NCI-H2029 treated with DMSO at 0.1 percent for 48 hours (cell line): ENCODE measurements around the gene MALSU1.

Experiments
- DNase-seq: peaks from one replicate; lab custom pipeline; 2025; lab: John Stamatoyannopoulos, UW

MALSU1 gene

DNA sequence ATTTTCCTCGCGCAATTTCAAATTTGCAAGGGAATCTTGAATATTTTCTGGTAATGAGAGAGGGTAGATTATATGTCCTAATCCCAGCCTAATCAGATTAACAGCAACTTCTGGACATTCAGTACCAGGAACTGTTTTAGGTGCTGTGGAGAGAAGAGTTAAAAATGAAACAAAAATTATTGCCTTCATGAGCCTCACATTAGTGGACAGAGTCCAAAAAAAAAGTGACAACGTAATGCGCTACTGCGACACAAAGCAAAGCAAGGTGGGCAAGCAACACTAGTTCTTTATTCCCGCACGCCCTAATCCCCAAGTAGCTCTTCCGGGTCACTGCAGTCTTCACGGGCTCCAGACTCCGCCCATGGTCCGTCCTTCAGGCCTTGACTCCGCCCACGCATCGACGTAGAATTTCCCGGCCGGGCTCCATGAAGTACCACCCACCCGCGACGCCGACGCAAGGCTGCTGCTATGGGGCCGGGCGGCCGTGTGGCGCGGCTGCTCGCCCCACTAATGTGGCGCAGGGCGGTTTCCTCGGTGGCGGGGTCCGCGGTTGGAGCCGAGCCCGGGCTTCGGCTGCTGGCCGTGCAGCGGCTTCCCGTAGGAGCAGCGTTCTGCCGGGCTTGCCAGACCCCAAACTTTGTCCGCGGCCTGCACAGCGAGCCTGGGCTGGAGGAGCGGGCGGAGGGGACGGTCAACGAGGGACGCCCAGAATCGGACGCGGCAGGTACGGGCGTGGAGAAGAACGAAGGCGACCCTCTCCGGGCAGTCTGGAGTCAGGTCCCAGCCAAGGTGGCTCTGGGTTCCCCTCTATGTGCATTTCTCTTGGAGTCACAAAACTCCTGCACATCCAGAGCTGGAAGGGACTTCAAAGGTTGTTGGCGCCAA is at the start of gene MALSU1:
MALSU1 (plus strand) TSS at position 455 of the 885 bp plus-strand sequence; CDS start at position 469, 14 bp downstream.
- DNase-seq = peak; percentile 84

GRCh38 chr7:23249486-23249885 is 49.7 kb upstream of the MALSU1 start:
- DNase-seq = no peak

- DNase-seq = no peak
These were observed 45.0 kb upstream of the MALSU1 start for GRCh38 chr7:23254051-23254681.

- no peak for DNase-seq
These were observed 42.4 kb upstream of the MALSU1 start for GRCh38 chr7:23256731-23257130.

GRCh38 chr7:23260371-23260770 is 38.8 kb upstream of the MALSU1 start:
- DNase-seq = no peak

- DNase-seq = no peak
These were observed 37.2 kb upstream of the MALSU1 start for GRCh38 chr7:23261843-23262452.

GRCh38 chr7:23264916-23265458 is 34.2 kb upstream of the MALSU1 start:
- no peak for DNase-seq

DNA sequence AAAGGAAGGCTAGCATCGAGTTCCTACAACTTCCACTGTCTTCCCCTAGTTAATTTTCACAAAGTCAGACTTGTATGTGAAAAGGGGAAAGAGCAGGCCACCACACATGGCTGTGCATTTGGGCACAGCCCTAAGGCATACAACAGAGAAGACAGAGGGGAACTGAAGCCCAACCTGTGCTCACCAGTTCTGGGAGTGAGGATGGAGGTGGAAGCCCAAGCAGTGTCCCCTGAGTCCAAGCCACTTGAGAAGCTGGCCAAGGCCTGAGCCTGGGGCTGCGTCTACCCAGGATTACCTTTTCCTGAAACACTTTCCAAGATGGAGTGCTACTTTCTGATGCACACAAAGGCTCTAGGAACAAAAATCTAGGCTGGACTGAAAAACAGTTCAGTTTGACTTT is 32.2 kb upstream of the MALSU1 start:
- no peak for DNase-seq

DNA sequence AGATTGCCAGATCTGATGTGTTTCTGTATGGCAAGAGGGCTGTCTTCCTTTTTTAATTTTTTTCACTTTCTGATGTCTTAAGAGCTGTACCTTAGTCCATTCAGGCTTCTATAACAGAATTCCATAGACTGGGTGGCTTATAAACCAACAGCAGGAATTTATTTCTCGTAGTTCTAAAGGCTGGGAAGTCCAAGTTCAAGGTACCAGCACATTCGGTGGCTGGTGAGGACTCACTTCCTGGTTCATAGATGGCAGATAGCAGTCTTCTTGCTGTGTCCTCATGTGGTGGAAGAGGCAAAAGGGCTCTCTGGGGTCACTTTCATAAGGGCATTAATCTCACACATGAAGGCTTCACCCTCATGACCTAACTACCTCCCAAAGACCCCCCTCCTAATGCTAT is 31.8 kb upstream of the MALSU1 start:
- DNase-seq = no peak

GRCh38 chr7:23268167-23268566 is 31.0 kb upstream of the MALSU1 start:
- no peak for DNase-seq

DNA sequence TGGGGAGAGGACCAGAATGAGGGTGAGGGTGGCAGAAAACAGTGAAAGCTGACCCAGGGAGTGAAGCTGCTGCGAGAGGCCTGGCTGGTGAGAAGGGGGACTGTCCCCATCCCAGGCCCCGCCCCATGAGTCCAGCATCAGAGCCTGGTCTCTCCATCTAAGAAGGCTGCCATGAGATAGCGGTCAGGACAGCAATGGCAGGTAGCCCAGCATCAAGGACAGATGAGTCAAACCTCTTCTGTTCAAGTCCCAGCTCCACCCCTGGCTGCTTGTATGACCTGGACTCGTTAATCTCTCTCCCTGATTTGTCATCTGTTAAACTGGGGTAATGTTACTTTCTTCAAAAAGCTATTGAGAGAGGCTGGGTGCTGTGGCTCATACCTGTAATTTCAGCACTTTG is 30.4 kb upstream of the MALSU1 start:
- no peak for DNase-seq

GRCh38 chr7:23272275-23272674 is 26.9 kb upstream of the MALSU1 start:
- DNase-seq = no peak

GRCh38 chr7:23273141-23273599 is 26.0 kb upstream of the MALSU1 start:
- DNase-seq = peak; percentile 81

DNA sequence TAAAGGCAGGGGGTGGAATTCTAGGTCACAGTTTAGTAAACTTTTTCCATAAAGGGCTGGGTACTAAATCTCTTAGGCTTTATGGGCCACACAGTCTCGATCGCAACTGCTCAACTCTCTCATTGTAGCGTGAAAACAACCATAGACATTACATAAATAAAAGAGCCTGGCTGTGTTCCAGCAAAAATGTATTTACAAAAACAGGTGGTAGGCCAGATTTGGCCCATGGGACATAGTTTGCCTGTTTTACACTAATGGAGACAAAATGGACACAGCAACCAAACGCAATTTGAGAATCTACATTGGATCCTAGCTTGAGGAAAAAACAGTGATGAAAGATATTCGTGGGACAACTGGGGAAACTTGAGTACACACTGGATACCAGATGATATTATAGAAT is 23.2 kb upstream of the MALSU1 start:
- no peak for DNase-seq

DNA sequence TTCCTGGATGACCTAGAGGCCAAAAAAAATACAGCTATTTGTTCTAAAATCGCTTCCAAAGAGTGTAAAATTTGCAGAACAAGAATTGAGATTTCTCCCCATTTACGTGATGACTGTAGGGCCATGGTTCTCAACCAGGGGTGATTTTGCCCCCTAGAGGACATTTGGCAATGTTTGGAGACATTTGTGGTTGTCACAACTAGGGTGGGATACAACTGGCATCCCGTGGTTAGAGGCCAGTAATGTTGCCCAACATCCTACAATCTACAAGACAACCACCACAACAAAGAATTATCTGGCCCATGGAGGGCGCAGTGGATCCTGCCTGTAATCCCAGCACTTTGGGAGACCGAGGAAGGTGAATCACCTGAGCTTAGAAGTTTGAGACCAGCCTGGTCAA is 22.8 kb upstream of the MALSU1 start:
- DNase-seq = no peak

DNA sequence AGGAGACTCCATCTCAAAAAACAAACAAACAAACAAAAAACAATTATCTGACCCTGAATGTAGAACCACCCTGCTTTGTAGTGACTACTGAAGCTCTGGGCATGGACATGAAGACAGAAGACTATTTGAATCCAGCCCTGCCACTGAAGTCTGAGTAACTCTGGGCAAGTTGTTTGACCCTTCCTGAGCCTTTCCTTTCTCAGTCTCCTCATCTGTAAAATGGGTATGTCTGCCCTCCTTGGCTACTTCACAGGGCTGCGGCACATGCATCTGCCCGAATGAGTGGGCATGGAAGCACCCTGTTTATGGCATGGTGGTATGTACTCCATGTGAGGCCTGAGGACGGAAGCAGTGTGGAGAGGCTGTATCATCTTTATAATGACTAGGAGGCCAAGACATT is 22.2 kb upstream of the MALSU1 start:
- no peak for DNase-seq

GRCh38 chr7:23277359-23277989 is 21.7 kb upstream of the MALSU1 start:
- peak; percentile 64 for DNase-seq

DNA sequence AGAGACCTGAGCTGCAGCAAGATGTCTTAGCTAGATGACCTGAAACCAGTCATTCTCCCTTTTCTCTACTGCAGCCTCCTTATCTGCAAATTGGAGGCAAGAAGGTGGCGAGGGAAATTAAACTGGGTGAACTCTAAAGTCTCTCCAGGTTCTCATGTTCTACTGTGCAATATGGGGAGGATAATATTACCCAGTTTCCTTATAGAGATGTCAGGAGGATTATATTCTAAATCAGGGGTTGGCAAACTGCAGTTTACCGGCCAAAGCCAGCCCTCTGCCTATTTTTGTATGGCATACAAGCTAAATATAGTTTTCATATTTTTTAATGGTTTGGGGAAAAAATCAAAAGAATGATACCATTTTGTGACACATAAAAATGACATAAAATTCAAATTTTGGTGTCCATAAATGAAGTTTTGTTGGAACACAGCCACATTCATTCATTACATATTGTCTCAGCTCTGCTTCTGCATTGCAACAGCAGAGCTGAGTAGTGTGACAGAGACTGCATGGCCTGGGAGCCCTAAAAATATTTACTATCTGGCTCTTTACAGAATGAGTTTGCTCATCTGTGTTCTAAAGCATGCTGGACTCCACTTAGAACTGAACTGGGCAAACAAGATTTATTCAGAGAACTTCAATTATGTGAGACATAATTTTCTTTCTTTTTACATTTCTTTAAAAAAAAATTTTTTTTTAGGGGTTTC is 19.2 kb upstream of the MALSU1 start:
- no peak for DNase-seq

DNA sequence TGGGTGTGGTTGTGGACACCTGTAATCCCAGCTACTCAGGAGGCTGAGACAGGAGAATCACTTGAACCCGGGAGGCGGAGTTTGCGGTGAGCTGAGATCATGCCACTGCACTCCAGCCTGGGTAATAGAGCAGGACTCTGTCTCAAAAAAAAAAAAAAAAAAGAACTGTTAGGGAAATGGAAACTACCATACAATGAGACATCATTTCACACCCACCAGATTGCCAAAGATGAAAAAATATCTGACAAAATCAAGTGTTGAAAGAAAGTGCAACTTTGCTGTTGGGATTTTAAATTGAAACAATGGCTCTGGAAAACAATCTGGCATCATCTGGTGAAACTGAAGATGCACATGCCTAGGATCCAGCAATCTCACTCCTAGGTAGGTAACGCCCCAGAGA is 16.1 kb upstream of the MALSU1 start:
- DNase-seq = no peak

DNA sequence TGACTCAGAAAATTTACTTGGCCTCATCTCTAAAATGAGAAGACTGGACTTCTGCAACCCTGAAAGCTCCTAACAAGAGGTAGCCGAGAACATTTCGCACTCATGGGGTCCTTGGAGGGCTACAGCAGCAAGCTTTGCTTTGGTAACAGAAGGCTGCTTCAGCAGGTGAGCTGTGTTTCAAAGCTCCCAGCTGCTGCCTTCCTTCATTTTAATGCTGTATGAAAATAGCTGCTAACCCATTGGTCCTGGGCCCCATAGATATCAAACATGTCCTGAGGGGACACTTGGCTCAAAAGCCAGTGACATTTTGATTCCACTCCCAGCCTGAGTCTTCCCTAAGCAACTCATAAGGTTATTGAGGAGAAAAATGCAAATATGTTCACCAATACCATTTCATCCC is 14.3 kb upstream of the MALSU1 start:
- no peak for DNase-seq
